Activated CD4-positive, alpha-beta T cell treated with anti-CD3 and anti-CD28 coated beads, Interleukin-2, Interleukin-4, amounts not matched to agents 100 ng/mL and 50 ng/mL, durations not matched to agents 16 hours and 8 hours (primary cell): ENCODE results near the gene CLNS1A.
"Not testable (repeated sequence)": the region's sequence is repeated elsewhere in the genome, so short reads cannot be mapped to it uniquely, and the experiment has no call there.

Source experiments
- DNase-seq: peaks from one replicate; pipeline ENCODE4 v3.0.0-alpha.2; 2020; ENCODE audit warnings: low spot score

The CLNS1A gene

GRCh38 chr11:77617892-77618291 is 19.7 kb downstream of the CLNS1A start:
- no peak for DNase-seq

GRCh38 chr11:77611921-77612320 is 25.7 kb downstream of the CLNS1A start:
- DNase-seq = no peak

GRCh38 chr11:77609234-77609633 is 28.4 kb downstream of the CLNS1A start:
- DNase-seq = no peak

GRCh38 chr11:77604281-77604680 is 33.3 kb downstream of the CLNS1A start:
- DNase-seq = no peak

GRCh38 chr11:77602381-77603088 is 35.1 kb downstream of the CLNS1A start:
- DNase-seq = no peak

- DNase-seq = no peak
These were observed 39.4 kb downstream of the CLNS1A start for GRCh38 chr11:77598195-77598594.

GRCh38 chr11:77596626-77597025 is 41.0 kb downstream of the CLNS1A start:
- no peak for DNase-seq

- no peak for DNase-seq
These were observed 43.7 kb downstream of the CLNS1A start for GRCh38 chr11:77593883-77594282.

- no peak for DNase-seq
These were observed 44.9 kb downstream of the CLNS1A start for GRCh38 chr11:77592727-77593126.

GRCh38 chr11:77590194-77590782 is 47.3 kb downstream of the CLNS1A start:
- no peak for DNase-seq

- peak; percentile 71 for DNase-seq
These were observed 47.9 kb downstream of the CLNS1A start, which contains the start of gene AQP11 for GRCh38 chr11:77589521-77590193. Gene AQP11 (plus strand): TSS chr11:77589953. CDS start chr11:77589993, 40 bp downstream.

- DNase-seq = no peak
These were observed 48.4 kb downstream of the CLNS1A start for GRCh38 chr11:77589181-77589520.

GRCh38 chr11:77580712-77581337 is 56.8 kb downstream of the CLNS1A start:
- no peak for DNase-seq

- not testable (repeated sequence) for DNase-seq
These were observed 62.2 kb downstream of the CLNS1A start for GRCh38 chr11:77575428-77575827.

- not testable (repeated sequence) for DNase-seq
These were observed 66.7 kb downstream of the CLNS1A start for GRCh38 chr11:77570896-77571295.

GRCh38 chr11:77569676-77570070 is 67.9 kb downstream of the CLNS1A start:
- no peak for DNase-seq

- DNase-seq = no peak
These were observed 68.5 kb downstream of the CLNS1A start for GRCh38 chr11:77568916-77569675.

GRCh38 chr11:77568306-77568705 is 69.3 kb downstream of the CLNS1A start:
- DNase-seq = no peak
